GM18508 (cell line): ENCODE data around the gene CCDC122.

Experiments
- ATAC-seq: cut with Tn5 transposase; IDR thresholded peaks from one replicate; pipeline ENCODE4 v1.9.1; 2021; ENCODE audit warnings: moderate number of reproducible peaks; ENCODE audit not compliant: insufficient read depth, unreplicated experiment

Gene CCDC122

GRCh38 chr13:43878892-43879754 lies at the start of gene CCDC122:
Gene CCDC122 (minus strand): TSS chr13:43879740. CDS start chr13:43869376, 10,364 bp downstream.
- ATAC-seq: no peak

GRCh38 chr13:43924549-43925245 lies 45.2 kb upstream of the CCDC122 start:
- peak; percentile 96 for ATAC-seq

GRCh38 chr13:43920965-43921674 lies 41.6 kb upstream of the CCDC122 start:
- no peak for ATAC-seq

- no peak for ATAC-seq
These were observed 39.1 kb upstream of the CCDC122 start for GRCh38 chr13:43918636-43919035.

GRCh38 chr13:43916828-43917227 lies 37.3 kb upstream of the CCDC122 start:
- ATAC-seq: no peak

GRCh38 chr13:43915451-43915850 lies 35.9 kb upstream of the CCDC122 start:
- ATAC-seq: no peak

GRCh38 chr13:43911871-43912270 lies 32.3 kb upstream of the CCDC122 start:
- no peak for ATAC-seq

GRCh38 chr13:43911278-43911677 lies 31.7 kb upstream of the CCDC122 start:
- ATAC-seq: no peak

GRCh38 chr13:43910856-43911255 lies 31.3 kb upstream of the CCDC122 start:
- ATAC-seq: no peak

- no peak for ATAC-seq
These were observed 28.9 kb upstream of the CCDC122 start for GRCh38 chr13:43908156-43909126.

- ATAC-seq: no peak
These were observed 26.0 kb upstream of the CCDC122 start for GRCh38 chr13:43905435-43906031.

GRCh38 chr13:43895940-43896339 lies 16.4 kb upstream of the CCDC122 start:
- ATAC-seq: no peak

GRCh38 chr13:43894438-43894837 lies 14.9 kb upstream of the CCDC122 start:
- no peak for ATAC-seq

- ATAC-seq: no peak
These were observed 4.7 kb upstream of the CCDC122 start for GRCh38 chr13:43884222-43884621.

- no peak for ATAC-seq
These were observed 4.1 kb upstream of the CCDC122 start for GRCh38 chr13:43883631-43884030.

- no peak for ATAC-seq
These were observed 2.0 kb upstream of the CCDC122 start for GRCh38 chr13:43881580-43881979.

- ATAC-seq: no peak
These were observed 1.4 kb upstream of the CCDC122 start for GRCh38 chr13:43880926-43881325.

GRCh38 chr13:43880214-43880855 lies 795 bp upstream of the CCDC122 start:
- no peak for ATAC-seq

- no peak for ATAC-seq
These were observed 228 bp upstream of the CCDC122 start, which contains the start of gene LACC1 for GRCh38 chr13:43879755-43880181. Gene LACC1 (plus strand): TSS chr13:43879904. CDS start chr13:43880986, 1,082 bp downstream.
